HepG2 (cell line): ENCODE measurements around the gene DNAJB11. TPM values are rescaled to one million over a fixed set of nuclear protein-coding genes. Genes with fewer than 3 reads are reported as not detected.

ENCODE experiments used
- AGO2 ChIP-seq: fragments of 200-400 bp; formaldehyde crosslinking; optimal IDR thresholded peaks from 2 replicates; pipeline ENCODE3; 2017; ENCODE audit warnings: mild to moderate bottlenecking, low read depth, low read length, moderate library complexity
- FLYWCH1 ChIP-seq: sonication (generic); formaldehyde crosslinking; IDR thresholded peaks from 2 replicates; pipeline ENCODE4 v1.8.1; 2023; ENCODE audit warnings: mild to moderate bottlenecking, missing genetic modification reagents
- FUBP1 ChIP-seq: sonication (generic); formaldehyde crosslinking; IDR thresholded peaks from 2 replicates; pipeline ENCODE4 v1.5.1; 2020; ENCODE audit warnings: missing genetic modification reagents, mild to moderate bottlenecking, borderline replicate concordance
- GFI1 ChIP-seq: sonication (generic); formaldehyde crosslinking; IDR thresholded peaks from 2 replicates; pipeline ENCODE4 v1.5.0; 2020; ENCODE audit warnings: missing genetic modification reagents, mild to moderate bottlenecking, borderline replicate concordance
- KLF11 ChIP-seq: IDR thresholded peaks from 2 replicates; pipeline ENCODE4 v1.6.1; 2016; ENCODE audit warnings: missing compliant biosample characterization
- MATR3 ChIP-seq: sonication (generic); formaldehyde crosslinking; IDR thresholded peaks from 2 replicates; pipeline ENCODE4 v1.4.0; 2020; ENCODE audit warnings: missing genetic modification reagents
- SP1 ChIP-seq, 2 experiments: fragments of 450-650 bp in 1 of 2; sonication (generic) in 1 of 2; formaldehyde crosslinking in 1 of 2; IDR thresholded peaks; 2 replicates each; pipeline versions ENCODE4 v1.4.0 to v1.6.1; 2016 to 2020; ENCODE audit warnings: missing genetic modification reagents in 1 of 2
- ZFP1 ChIP-seq: IDR thresholded peaks from 2 replicates; pipeline ENCODE4 v1.6.1; 2016
- ZFP90 ChIP-seq: sonication (generic); formaldehyde crosslinking; IDR thresholded peaks from 2 replicates; pipeline ENCODE4 v1.8.0; 2022; ENCODE audit warnings: missing genetic modification reagents, mild to moderate bottlenecking, inconsistent platforms, borderline replicate concordance
- ZNF275 ChIP-seq: sonication (generic); formaldehyde crosslinking; IDR thresholded peaks from 2 replicates; pipeline ENCODE4 v1.8.0; 2022; ENCODE audit warnings: missing genetic modification reagents, mild to moderate bottlenecking, inconsistent platforms, borderline replicate concordance
- ZNF460 ChIP-seq: sonication (generic); formaldehyde crosslinking; IDR thresholded peaks from 2 replicates; pipeline ENCODE4 v1.5.1; 2020; ENCODE audit warnings: missing genetic modification reagents, mild to moderate bottlenecking, borderline replicate concordance
- ZNF546 ChIP-seq: sonication (generic); formaldehyde crosslinking; conservative IDR thresholded peaks from 2 replicates; pipeline ENCODE4 v1.8.1; 2023; ENCODE audit warnings: mild to moderate bottlenecking, missing genetic modification reagents
- ZNF674 ChIP-seq: sonication (generic); formaldehyde crosslinking; IDR thresholded peaks from 2 replicates; pipeline ENCODE4 v1.5.0; 2020; ENCODE audit warnings: low read depth, mild to moderate bottlenecking, missing genetic modification reagents
- ZSCAN30 ChIP-seq: sonication (generic); formaldehyde crosslinking; IDR thresholded peaks from 2 replicates; pipeline ENCODE4 v1.5.0; 2020; ENCODE audit warnings: mild to moderate bottlenecking, missing genetic modification reagents
- polyA plus RNA-seq, 8 experiments: library from polyadenylated mRNA; depleted of rRNA in 3 of 8; stranded (reverse) in 7 of 8; unstranded in 1 of 8; fragments of >200 nt; fragmentation: Illumina TruSeq in 4 of 8; extraction: Trizol in 4 of 8; gene quantifications; 2 replicates each; pipeline versions ENCODE4 v1.2.1 to v1.2.3, GENCODE V29; 2011 to 2016; ENCODE audit warnings: low read depth in 4 of 8, missing spikeins in 1 of 8, mixed read lengths in 1 of 8; ENCODE audit not compliant: insufficient read depth in 1 of 8
- total RNA-seq, 5 experiments: library from RNA; depleted of rRNA; stranded (reverse); fragments of >200 nt; fragmentation: Illumina TruSeq; extraction: Trizol; gene quantifications; 2 replicates each; pipeline ENCODE4 v1.2.3, GENCODE V29; 2016; ENCODE audit warnings: low read depth in 1 of 5
- TF ChIP-seq, protein P1 (sequence below): IDR thresholded peaks from 2 replicates; pipeline ENCODE4 v1.6.1; 2016; ENCODE audit warnings: low read depth

Gene DNAJB11
- total and polyA plus RNA-seq, 2 of the 13 experiments (the other 11 are each of a cell fraction or from before 2014, with no cell fraction given) = 41.0 to 132 TPM

GRCh38 chr3:186618318-186618938, 47.9 kb downstream of the DNAJB11 start (continued):
- TF ChIP-seq FUBP1 (CRISPR knock-in tag) (peak; percentile 14; the same call in 1 of the 2 replicates), ZNF275 (no peak; the same call in 1 of the 2 replicates), GFI1 (CRISPR knock-in tag) (no peak), AGO2 (peak; percentile 47), SP1 (IDR thresholded peaks at IDR 0.05) (no peak), SP1 (CRISPR knock-in tag; IDR thresholded peaks at IDR 0.05) (no peak), ZNF460 (no peak), ZFP1 (CRISPR knock-in tag) (no peak), FLYWCH1 (CRISPR knock-in tag) (no peak), ZSCAN30 (CRISPR knock-in tag) (no peak), MATR3 (CRISPR knock-in tag) (no peak), ZFP90 (CRISPR knock-in tag) (no peak), ZNF674 (CRISPR knock-in tag) (no peak), KLF11 (CRISPR knock-in tag) (no peak), ZNF546 (CRISPR knock-in tag) (no peak)
- TF ChIP-seq, protein P1, sequence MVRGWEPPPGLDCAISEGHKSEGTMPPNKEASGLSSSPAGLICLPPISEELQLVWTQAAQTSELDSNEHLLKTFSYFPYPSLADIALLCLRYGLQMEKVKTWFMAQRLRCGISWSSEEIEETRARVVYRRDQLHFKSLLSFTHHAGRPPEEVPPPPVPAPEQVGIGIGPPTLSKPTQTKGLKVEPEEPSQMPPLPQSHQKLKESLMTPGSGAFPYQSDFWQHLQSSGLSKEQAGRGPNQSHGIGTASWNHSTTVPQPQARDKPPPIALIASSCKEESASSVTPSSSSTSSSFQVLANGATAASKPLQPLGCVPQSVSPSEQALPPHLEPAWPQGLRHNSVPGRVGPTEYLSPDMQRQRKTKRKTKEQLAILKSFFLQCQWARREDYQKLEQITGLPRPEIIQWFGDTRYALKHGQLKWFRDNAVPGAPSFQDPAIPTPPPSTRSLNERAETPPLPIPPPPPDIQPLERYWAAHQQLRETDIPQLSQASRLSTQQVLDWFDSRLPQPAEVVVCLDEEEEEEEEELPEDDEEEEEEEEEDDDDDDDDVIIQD (CRISPR knock-in tag) = no peak; the same call in 1 of the 2 replicates
